Measurements from ENCODE around the gene PHF2. TPM values are rescaled to one million over a fixed set of nuclear protein-coding genes. Genes with fewer than 3 reads are reported as not detected.

The PHF2 gene
- total RNA-seq, 2 donors from 2014 or later, result 22.7 to 23.4 TPM

DNA sequence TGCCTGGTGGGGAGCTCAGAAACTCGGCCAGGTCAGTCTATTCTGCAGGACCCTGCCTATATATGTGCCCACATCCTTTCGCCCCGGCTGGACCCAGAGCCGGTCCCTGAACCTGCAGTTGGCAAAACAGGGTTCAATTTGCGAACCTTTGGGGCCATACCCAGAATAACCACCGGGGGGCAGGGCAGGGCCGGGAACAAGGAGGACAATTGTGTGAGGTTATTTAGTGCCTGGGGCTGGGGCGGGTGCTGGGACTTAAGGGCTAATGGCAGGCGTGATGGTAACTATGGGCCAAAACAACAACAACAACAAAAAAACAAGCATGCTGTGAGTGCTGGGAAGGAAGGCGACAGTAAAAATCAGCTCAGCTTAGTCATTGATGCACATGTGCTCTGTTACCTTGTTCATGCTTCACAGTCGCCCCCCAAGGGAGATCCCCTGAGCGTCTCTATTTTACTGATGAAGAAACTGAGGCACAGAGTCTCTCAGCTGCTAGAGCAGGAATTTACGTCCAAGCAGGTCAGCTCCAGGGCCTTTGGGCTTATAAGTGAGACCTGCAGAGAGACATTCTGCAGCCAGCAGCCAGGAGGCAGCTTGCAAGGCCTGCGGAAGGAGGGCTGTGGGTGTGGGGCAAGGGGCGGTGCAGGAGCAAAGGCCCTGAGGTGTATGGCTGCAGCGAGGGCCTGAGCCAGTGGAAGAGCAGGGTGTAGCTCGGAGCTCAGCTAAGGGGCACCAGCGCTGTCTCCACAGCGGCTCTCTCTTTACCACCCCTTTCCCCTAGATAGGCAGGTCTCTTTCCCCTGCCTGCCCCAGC is 106.0 kb downstream of the PHF2 start:
- DNase-seq, result peak; percentile 73
- H3K9me3 ChIP-seq, result no peaks in the 10 kb centered on the region
- H3K4me3 ChIP-seq, result no peak overlapping the region
- no peaks in the 10 kb centered on the region for H3K36me3 ChIP-seq
- no peaks in the 10 kb centered on the region for H3K4me1 ChIP-seq
- peak; percentile 78 for TF ChIP-seq CTCF (IDR thresholded peaks at IDR 0.05)
- no peaks in the 10 kb centered on the region for H3K27me3 ChIP-seq
- intact Hi-C loops (cut with DNase I), result loop anchor here (2.0 to 10.0 kb wide), 3 partner anchors 280 to 532 kb away; no protein-coding TSS in a partner anchor
- no peak overlapping the region for H3K9ac ChIP-seq (ENCODE audit: low read depth in 2 of 2, low read length in 2 of 2)
- no peak overlapping the region for H3K27ac ChIP-seq

DNA sequence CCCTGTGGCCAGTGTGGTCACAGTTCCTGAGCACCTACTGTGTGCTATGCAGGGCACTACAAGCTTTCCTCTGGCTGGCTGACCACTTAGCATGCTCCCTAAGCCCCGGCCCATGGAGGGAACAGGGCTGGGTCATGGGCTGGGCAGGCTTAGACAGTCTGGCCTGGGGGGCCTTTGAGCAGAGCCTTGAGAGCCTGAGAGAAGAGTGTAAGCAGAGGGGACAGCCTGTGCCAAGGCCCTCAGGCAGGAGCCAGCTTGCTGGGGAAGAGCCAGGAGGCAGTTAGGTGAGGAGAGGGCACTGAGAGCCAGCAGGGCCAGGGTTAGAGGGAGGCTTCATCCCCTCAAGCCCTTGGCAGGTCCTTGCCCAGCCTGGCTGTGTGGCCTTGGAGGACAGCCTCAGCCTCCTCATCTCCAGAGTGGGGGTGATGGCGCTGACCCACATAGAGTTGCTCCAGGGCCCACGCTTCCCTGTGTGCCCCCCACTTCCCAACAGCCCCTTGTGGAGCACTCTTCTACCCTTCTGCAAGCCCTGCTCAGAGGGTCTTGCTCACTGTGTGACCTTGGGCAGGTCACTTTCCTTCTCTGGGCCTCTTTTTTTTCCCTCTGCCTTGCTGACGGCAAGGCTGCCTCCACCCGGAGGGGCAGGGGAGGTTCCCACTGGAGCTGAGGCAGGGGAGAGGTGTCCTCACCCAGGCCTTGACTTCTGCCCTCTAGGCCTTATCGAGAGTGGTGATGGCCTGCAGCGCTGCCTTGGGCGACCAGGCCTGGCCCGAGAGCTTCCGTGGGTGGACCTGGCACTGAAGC is 107.1 kb downstream of the PHF2 start:
- Histone ChIP-seq H3K9me3 (no peaks in the 10 kb centered on the region), H3K36me3 (no peaks in the 10 kb centered on the region), H3K27ac (no peak overlapping the region), H3K27me3 (no peaks in the 10 kb centered on the region), H3K9ac (ENCODE audit: low read depth in 2 of 2, low read length in 2 of 2) (no peak overlapping the region), H3K4me3 (no peak overlapping the region), H3K4me1 (no peaks in the 10 kb centered on the region)
- TF ChIP-seq CTCF (IDR thresholded peaks at IDR 0.05), result no peak
- intact Hi-C loops (cut with DNase I), result loop anchor here (2.0 to 10.0 kb wide), 3 partner anchors 279 to 531 kb away; no protein-coding TSS in a partner anchor
- peak; percentile 13 for DNase-seq

DNA sequence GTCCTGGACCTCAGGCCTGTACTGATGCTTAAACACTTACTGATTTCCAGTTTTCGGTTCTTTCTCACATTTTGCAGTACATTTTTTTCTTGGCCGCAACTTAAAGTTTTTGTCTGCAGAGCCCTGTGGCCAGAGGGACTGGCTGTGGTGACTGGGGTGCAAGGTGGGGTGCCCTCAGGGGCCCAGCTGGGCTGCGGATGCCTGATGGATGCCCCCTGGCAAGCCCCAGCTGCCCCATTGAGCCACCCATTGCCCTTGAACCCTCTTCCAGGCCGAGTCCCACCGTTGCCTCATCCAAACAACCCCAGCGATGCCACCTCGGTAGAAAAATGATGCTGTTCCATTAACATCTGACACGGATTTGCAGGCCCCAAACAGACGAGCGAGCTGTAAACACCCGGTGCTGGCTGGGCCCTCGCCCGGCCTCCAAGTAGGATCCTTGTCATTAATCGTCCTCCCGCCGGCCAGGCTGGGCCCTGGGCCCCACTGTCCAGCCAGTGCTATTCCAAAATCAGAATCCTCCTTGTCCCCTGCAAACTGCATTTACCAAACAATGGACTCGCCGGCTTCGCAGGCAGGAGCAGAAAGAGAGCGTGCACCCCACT is 107.9 kb downstream of the PHF2 start:
- Histone ChIP-seq H3K27ac (no peak overlapping the region), H3K4me3 (no peak overlapping the region), H3K4me1 (no peaks in the 10 kb centered on the region), H3K9ac (ENCODE audit: low read depth in 2 of 2, low read length in 2 of 2) (no peak overlapping the region), H3K36me3 (no peaks in the 10 kb centered on the region), H3K27me3 (no peaks in the 10 kb centered on the region), H3K9me3 (no peaks in the 10 kb centered on the region)
- TF ChIP-seq CTCF (IDR thresholded peaks at IDR 0.05), result no peak
- DNase-seq, result peak; percentile 15
- intact Hi-C loops (cut with DNase I), result loop anchor here (10.0 kb wide), 1 partner anchor 531 kb away; no protein-coding TSS in a partner anchor

DNA sequence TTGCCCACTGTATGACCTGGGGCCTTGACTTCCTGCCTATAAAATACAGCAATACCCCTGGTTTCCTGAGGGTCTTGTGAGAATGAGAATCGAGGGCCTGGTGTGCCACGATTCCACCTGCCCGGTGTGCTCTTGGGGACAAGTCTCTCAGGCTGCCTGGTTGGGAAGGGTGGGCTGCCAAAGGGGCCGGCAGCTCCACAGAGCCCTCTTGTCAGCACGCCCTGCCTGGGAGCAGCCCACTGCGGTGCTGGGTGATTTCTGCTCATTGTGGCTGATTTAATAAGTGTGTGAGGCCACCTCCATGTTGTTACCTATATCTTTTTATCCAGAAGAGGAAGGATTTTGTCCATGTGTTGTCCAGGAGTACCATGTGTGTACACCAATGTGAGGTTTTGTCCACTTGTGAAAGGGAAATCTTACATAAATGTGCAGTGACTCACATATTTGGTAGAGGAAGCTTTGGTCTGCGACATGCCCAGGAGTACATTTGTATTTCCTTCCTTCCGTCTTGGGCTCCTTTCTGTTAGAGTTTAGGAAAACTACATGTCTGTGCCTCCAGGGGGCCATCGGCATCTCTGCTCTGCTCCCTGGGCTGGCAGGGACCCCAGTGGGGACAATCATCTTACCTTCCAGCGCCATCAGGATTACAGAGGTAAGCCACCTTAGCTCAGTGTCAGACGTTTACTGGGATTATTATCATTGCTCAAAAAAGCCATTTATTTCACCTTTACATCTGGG is 108.6 kb downstream of the PHF2 start:
- H3K27me3 ChIP-seq, result no peaks in the 10 kb centered on the region
- H3K9me3 ChIP-seq, result no peaks in the 10 kb centered on the region
- intact Hi-C loops (cut with DNase I), result loop anchor here (10.0 kb wide), 1 partner anchor 530 kb away; no protein-coding TSS in a partner anchor
- H3K27ac ChIP-seq, result no peak overlapping the region
- no peaks in the 10 kb centered on the region for H3K4me1 ChIP-seq
- no peak overlapping the region for H3K9ac ChIP-seq (ENCODE audit: low read depth in 2 of 2, low read length in 2 of 2)
- TF ChIP-seq CTCF (IDR thresholded peaks at IDR 0.05), result no peak
- H3K4me3 ChIP-seq, result no peak overlapping the region
- no peaks in the 10 kb centered on the region for H3K36me3 ChIP-seq
- DNase-seq, result no peak

Data from colonic mucosa (tissue), 4 donors.